ENCODE data around the gene P3R3URF.

Gene P3R3URF

GRCh38 chr1:46132529-46133180 is 43.6 kb downstream of the P3R3URF start, which contains the start of gene PIK3R3:
Gene PIK3R3 (minus strand): TSS chr1:46132629. CDS start chr1:46131952, 677 bp downstream.
- peak within 1 kb of the TSS; percentile 98 for H3K4me2 ChIP-seq (ENCODE audit: low read length)
- no peaks in the 10 kb centered on the region for H3K79me2 ChIP-seq
- H3K36me3 ChIP-seq (ENCODE audit: control insufficient read depth, insufficient read depth, low read length) = no peaks in the 10 kb centered on the region
- H3K4me3 ChIP-seq (ENCODE audit: low read depth, low read length) = peak within 1 kb of the TSS; percentile 80
- peak within 1 kb of the TSS; percentile 95 for H2AFZ ChIP-seq
- H3K27me3 ChIP-seq (ENCODE audit: control insufficient read depth, insufficient read depth, low read length) = no peaks in the 10 kb centered on the region
- peak within 1 kb of the TSS; percentile 99 for H3K27ac ChIP-seq
- H3K9ac ChIP-seq = peak within 1 kb of the TSS; percentile 46
- no peaks in the 10 kb centered on the region for H3K4me1 ChIP-seq
- no peaks in the 10 kb centered on the region for H3K9me3 ChIP-seq (ENCODE audit: control insufficient read depth, low read length)
- no peak for TF ChIP-seq CTCF (IDR thresholded peaks at IDR 0.05)

- peak overlapping the region; percentile 98 for H3K4me2 ChIP-seq (ENCODE audit: low read length)
- peak overlapping the region; percentile 95 for H2AFZ ChIP-seq
- no peaks in the 10 kb centered on the region for H3K36me3 ChIP-seq (ENCODE audit: control insufficient read depth, insufficient read depth, low read length)
- no peak for TF ChIP-seq CTCF (IDR thresholded peaks at IDR 0.05)
- H3K9ac ChIP-seq = peak overlapping the region; percentile 46
- H3K27ac ChIP-seq = peak overlapping the region; percentile 99
- H3K4me3 ChIP-seq (ENCODE audit: low read depth, low read length) = peak overlapping the region; percentile 80
- H3K4me1 ChIP-seq = no peaks in the 10 kb centered on the region
- H3K79me2 ChIP-seq = no peaks in the 10 kb centered on the region
- no peaks in the 10 kb centered on the region for H3K9me3 ChIP-seq (ENCODE audit: control insufficient read depth, low read length)
- H3K27me3 ChIP-seq (ENCODE audit: control insufficient read depth, insufficient read depth, low read length) = no peaks in the 10 kb centered on the region
These were observed 44.4 kb downstream of the P3R3URF start for GRCh38 chr1:46131712-46132528.

GRCh38 chr1:46131093-46131492 is 45.2 kb downstream of the P3R3URF start:
- no peaks in the 10 kb centered on the region for H3K9me3 ChIP-seq (ENCODE audit: control insufficient read depth, low read length)
- no peaks in the 10 kb centered on the region for H3K27me3 ChIP-seq (ENCODE audit: control insufficient read depth, insufficient read depth, low read length)
- no peaks in the 10 kb centered on the region for H3K79me2 ChIP-seq
- peak overlapping the region; percentile 55 for H3K4me2 ChIP-seq (ENCODE audit: low read length)
- TF ChIP-seq CTCF (IDR thresholded peaks at IDR 0.05) = no peak
- no peaks in the 10 kb centered on the region for H3K36me3 ChIP-seq (ENCODE audit: control insufficient read depth, insufficient read depth, low read length)
- peak overlapping the region; percentile 42 for H2AFZ ChIP-seq
- peak overlapping the region; percentile 42 for H3K4me3 ChIP-seq (ENCODE audit: low read depth, low read length)
- H3K9ac ChIP-seq = no peak overlapping the region
- H3K27ac ChIP-seq = no peak overlapping the region
- no peaks in the 10 kb centered on the region for H3K4me1 ChIP-seq

GRCh38 chr1:46130606-46131005 is 45.7 kb downstream of the P3R3URF start:
- Histone ChIP-seq H3K36me3 (ENCODE audit: control insufficient read depth, insufficient read depth, low read length) (no peaks in the 10 kb centered on the region), H3K4me2 (ENCODE audit: low read length) (peak overlapping the region; percentile 25), H3K9ac (no peak overlapping the region), H3K27me3 (ENCODE audit: control insufficient read depth, insufficient read depth, low read length) (no peaks in the 10 kb centered on the region), H2AFZ (peak overlapping the region; percentile 35), H3K9me3 (ENCODE audit: control insufficient read depth, low read length) (no peaks in the 10 kb centered on the region), H3K27ac (no peak overlapping the region), H3K4me1 (no peaks in the 10 kb centered on the region), H3K79me2 (no peaks in the 10 kb centered on the region), H3K4me3 (ENCODE audit: low read depth, low read length) (peak overlapping the region; percentile 42)
- TF ChIP-seq CTCF (IDR thresholded peaks at IDR 0.05) = no peak

Measured in parathyroid adenoma (tissue), 2 donors.